NCI-H128 (cell line): ENCODE measurements around the gene ABI2.
"Not testable (repeated sequence)": the region's sequence is repeated elsewhere in the genome, so short reads cannot be mapped to it uniquely, and the experiment has no call there.

Source experiments
- DNase-seq: peaks from one replicate; lab custom pipeline; 2025; ENCODE audit not compliant: unreplicated experiment; lab: John Stamatoyannopoulos, UW

ABI2 gene

DNA sequence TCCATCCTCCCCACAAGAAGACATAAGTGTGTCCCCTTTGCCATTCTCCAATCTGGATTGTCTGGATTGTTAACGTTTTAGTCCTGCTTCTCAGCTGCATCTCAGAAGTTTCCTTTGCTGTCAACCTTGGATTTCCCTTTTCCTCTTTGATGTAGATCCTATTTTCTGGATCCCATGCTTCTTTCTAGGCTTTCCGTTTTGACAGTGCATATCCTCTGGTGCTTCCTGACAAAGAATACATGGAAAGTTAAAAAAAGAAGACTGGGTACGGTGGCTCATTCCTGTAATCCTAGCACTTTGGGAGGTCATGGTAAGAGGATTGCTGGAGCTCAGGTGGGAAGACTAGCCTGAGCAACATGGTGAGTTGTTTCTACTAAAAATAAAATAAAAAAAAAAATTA, 26.8 kb downstream of the ABI2 start:
- DNase-seq, result no peak

DNA sequence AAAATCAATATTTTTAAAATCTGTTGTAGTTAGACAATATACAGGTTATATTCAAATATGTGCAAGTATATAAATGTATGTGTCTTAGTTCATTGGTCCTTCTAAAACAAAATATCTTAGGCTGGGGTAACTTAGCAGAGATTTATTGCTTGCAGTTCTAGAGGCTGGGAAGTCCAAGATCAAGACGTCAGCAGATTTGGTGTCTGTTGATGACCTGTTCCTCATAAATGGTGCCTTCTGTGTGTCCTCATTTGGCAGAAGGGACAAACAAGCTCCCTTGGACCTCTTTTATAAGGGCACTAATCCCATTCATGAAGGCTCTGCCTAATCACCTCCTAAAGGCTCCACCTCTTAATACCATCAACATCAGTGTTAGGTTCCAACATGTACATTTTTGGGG, 31.3 kb downstream of the ABI2 start:
- DNase-seq, result no peak

DNA sequence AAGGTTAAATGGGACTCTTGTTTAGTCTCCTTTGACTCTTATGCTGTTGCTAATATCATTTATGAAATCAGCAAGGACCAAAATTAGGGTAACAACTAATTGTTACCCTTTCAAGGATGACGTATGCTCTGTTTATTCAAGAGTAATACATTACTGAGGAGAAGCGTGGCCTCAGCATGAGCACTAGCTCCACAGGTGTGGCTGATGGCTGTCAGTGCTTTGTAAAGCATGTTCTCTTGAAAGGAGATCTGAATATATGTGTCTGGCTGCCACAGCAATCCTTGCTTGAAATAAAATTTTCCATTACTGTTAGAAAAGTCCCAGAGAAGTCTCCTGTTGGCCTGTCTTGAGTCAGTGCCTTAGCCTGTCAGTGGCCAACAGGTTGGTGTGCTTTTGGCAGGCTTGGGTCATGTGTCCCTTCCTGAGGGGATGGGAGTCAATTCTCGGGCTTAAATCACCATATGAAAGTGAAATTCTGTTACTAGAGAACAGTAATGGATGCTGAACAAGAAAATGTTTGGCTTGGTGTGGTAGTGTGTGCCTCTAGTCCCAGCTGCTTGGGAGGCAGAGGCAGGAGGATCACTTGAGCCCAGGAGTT, 32.7 kb downstream of the ABI2 start:
- no peak for DNase-seq

DNA sequence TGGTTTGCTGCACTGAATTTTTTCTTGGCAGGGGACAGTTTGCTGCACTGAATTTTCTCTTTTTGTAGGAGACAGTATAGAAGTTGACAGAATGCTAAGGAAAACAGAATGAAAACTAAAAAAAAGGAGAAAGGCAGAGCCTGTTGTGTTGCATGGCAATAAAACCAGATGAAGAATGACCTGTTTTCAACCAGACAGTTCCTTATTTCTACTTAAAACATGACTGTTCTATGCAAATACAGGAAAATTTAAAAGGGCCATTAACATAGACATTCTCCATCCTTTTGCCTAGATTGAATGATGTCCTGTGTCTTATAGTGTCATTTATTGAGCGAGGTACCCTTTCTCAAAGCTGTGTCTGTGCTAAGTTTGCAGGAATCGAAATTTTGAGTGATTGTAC, 33.3 kb downstream of the ABI2 start:
- no peak for DNase-seq

DNA sequence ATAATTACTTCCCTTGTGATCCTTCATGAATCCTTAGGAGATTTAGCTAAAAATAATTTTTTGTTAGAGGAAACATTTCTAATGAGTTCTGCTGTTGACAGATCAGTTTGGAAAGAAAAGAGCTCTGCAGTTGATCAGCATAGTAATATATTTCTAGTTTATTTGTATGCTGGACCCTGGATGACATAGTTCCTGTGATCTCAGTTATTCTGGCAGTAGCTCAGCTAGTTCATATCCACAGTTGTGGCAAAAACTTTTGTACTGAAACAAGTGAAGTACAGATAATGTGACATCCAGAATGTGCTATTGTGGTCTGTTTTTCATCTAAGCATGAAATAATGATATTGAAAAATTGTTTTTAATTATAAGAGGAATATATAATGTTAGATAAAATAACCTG, 33.7 kb downstream of the ABI2 start:
- DNase-seq, result no peak

DNA sequence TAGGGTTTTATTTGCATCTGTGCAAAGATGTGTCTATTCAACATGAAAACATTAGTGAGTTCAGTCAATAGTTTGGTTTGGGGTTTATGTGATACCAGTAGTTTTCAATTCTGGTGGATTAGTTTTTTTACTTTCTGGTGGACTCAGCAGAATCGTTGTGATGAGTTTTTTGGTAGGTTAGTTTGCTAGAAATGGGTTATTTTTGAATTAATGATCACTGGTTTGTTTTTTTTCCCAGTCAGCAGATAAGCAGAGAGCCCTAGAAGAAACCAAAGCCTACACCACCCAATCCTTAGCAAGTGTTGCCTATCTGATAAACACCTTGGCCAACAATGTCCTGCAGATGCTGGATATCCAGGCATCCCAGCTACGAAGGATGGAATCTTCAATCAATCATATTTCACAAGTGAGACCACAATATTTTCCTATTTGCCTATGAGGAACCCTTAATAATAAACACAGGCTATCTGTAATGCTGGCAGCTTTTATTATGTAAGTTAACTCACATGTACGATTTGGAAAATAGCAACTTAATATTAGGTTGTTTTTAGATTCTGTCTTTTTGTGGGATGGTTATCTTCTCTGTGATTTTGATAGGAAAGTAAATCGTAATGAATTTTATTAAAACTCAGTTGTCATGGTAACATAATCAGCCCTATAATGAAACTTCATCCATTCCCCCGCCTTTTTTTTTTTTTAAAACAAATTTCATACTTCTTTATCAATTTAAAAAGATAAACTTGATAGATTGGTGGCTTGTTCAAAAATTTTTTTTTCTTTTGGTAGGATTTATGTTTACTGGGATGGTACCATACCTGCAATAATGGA, 38.7 kb downstream of the ABI2 start:
- no peak for DNase-seq

DNA sequence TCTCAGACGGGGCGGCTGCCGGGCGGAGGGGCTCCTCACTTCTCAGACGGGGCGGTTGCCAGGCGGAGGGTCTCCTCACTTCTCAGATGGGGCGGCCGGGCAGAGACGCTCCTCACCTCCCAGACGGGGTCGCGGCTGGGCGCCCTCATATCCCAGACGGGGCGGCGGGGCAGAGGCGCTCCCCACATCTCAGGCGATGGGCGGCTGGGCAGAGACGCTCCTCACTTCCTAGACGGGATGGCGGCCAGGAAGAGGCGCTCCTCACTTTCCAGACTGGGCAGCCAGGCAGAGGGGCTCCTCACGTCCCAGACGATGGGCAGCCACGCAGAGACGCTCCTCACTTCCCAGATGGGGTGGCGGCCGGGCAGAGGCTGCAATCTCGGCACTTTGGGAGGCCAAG, 44.5 kb downstream of the ABI2 start:
- not testable (repeated sequence) for DNase-seq

DNA sequence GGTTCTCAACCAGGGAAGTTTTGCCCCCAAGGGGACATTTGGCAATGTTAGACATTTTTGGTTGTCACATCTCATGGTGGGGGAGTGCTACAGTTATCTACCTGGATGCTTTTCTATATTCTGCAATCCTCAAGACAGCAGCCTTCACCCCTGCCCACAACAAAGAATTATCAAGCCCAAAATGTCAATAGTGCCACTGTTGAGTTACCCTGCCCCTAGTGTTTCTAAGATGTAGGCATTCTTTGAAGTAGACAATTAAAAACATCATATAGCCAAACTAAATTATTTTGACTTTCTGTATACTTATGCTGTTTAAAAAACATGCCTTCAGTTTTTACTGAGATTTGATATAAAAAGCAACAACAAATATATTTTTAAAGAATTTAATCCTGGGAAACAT, 48.0 kb downstream of the ABI2 start:
- DNase-seq, result no peak

DNA sequence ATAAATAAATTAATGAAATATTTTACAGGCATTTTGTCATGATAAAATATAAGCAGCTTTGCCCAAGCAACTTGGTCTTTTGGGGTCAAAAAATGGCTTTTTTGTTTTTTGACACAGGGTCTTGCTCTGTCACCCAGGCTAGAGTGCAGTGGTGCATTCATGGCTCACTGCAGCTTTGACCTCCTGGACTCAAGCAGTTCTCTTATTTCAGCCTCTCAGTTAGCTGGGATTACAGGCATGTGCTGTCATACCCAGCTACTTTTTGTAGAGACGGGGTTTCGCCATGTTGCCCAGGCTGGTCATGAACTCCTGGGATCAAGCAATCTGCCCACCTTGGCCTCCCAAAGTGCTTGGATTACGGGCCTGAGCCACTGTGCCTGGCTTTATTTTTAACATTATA, 51.0 kb downstream of the ABI2 start:
- no peak for DNase-seq

DNA sequence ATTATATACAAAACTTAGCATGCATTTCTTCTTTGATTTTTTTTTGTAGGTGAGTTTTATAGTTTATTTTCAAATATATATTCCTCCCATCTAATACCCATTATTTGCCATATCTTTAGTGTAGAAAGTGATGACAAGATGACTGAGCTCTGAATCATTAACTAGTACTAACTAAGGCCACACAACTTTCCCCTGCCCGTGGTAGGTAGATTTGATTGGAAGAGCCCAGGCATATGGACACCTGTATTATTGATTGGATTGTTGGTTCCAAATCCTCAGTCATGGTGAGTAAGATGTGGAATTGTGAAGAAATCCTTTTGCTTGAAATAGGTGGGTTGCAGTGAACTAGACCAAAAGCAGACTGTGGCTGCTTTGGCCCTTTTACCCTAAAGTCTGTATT, 54.8 kb downstream of the ABI2 start:
- DNase-seq, result no peak

DNA sequence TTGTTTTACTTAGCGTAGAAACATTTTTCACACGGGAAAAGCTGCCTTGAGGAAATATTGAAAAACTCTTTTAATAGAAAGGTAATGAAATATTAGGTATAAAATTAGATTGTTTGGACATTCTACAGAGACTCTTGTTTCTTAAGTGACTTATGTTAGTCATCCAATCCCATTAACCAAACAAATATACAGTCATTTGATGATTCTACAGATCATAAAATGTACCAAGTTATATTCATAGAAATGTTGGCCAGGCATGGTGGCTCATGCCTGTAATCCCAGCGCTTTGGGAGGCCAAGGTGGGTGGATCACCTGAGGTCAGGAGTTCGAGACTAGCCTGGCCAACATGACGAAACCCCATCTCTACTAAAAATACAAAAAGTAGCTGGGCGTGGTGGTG, 60.0 kb downstream of the ABI2 start:
- not testable (repeated sequence) for DNase-seq

DNA sequence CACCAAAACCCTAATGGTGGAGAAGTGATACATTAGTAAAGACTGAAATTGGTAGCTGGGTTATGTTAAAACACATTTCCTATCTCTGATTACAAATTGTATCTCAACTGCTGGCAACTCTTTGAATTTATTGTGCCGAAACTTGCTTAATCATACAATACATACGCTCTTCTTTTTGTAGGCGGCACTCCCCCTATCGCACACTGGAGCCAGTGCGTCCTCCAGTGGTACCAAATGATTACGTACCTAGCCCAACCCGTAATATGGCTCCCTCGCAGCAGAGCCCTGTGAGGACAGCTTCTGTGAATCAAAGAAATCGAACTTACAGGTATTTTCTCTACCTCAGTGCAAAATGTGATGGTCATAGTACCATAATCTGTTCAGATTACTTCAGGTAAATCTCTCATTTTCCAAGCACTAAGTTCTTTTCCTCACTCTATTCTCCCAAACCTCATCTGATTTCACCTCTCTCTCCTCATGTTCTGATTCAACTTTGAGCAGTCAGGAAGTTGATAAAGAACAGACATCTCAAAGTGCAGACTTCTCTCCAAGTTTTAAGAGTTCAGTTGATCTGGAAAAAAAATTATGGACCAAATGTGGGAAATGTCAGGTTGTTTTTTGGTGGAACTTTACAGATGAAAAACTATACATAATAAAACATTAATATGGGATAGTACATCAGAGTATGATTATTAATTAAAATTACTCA, 66.5 kb downstream of the ABI2 start:
- DNase-seq, result no peak

DNA sequence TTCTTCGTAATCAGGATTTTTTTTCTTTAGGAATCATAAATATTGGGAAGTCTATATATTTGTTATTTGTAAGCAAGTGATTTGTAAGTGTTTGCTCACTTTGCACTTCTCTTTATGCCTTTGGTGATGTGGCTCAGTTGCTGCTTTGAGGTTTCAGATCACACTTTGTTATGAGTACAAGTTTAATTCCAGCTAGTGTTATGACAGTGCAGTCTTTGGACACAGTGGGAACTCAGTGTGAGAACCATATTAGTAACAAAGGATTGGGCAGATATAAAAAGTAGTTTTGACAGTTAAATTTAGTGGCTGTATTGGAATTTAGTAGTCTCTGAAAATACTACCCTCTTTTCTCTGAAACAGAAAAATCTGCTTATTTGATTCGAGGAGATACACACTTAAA, 67.7 kb downstream of the ABI2 start:
- DNase-seq, result no peak

DNA sequence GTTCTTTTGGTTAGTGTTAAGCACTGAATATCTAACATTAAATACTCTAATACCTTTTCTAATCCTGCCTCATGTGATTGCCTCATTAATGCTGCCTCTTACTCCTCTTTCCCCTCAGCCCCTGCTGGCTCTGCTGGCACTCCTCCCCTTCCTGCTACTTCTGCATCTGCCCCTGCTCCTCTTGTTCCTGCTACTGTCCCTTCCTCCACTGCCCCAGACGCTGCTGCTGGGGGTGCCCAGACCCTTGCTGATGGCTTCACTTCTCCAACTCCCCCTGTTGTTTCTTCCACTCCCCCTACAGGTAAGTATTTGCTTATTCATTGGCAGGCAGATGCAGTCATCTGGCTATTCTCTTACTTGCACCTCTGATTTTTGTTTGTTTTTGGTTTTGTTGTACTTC, 68.5 kb downstream of the ABI2 start:
- DNase-seq, result no peak

DNA sequence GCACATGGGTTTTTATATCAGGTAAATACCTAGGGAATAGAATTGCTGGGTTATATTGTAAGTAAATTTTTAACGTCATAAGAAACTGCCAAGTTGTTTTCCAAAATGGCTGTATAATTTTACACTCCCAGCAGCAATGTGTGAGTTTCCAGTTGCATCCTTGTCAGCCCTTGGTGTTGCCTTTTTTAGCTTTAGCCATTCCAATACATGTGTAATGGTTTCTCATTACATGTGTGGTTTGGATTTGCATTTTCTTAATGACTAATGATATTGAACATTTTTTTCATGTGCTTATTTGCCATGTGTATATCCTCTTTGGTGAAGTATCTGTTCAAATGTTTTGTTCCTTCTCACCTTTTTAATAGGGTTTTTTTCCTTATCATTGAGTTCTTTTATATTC, 70.8 kb downstream of the ABI2 start:
- no peak for DNase-seq

DNA sequence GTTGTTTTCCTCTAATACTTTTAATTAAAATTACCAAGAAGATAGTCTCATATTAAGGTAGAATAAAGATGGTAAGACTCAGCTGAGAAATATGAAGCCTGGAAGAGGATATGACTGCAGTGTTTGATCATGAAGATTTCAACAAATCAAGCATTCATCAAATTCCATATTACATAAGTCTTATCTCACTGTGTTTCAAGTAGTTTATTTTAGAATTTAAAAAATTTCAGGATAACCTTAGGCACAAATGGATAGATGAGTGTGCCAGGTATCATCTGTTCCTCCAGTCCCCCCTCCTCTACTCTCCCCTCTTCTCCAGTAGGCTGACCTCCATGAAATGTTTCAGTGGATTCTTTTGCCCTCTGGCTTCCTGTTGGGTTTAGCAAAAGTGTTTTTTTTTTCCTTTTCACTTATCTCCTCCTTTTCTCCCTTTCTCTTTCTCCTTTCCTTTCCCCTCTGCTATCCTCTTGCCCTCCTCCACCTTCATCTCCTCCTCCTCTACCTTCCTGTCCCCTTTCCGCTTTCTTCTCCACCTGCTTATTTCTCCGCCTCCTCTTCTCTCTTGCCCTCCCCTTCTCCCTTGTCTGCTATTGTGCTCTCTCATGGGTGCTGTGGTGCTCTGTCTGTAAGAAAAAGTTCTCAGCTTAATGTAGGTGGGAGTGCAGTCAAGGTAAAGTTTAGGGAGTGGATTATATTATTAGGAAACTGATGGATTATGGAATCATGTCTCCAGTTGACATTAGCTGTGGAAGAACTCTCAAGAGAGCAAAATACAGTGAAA, 72.8 kb downstream of the ABI2 start:
- DNase-seq, result no peak

DNA sequence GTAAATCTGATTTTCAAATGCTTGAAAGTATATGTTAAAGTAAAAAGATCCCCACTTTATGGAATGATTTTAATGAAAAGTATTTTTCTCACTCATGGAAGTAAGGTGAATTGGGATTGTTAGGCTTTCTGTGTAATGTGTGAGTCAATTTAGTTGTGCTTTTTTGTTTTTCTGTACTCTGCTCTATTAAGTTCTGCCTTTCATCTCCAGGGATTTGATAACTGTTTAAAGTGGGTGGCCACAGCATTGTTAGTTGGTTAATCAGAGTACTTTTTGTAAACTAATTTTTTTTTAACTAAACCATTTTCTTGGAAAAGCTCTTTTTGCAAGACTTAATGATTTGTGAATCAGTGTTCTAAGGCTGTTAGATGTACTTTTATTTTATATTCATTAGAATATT, 76.8 kb downstream of the ABI2 start:
- no peak for DNase-seq

DNA sequence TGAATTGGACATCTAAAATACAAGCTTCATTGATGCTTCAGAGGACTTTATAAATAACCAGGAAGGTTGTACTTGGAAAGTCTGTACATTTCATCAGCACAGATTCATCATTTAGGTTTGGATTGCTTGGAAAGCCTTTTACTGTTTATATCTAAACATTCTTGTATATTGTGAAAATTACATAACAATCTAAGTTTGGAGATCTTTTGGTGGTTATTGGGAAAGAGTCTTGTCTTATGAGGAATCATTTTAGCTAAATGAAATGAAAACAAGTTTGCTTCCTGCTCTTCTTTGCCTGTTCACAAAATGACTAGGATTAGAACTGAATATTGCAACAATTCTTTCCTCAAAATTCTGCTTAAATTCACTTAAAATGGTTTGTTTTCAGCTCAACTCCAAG, 79.3 kb downstream of the ABI2 start:
- no peak for DNase-seq

DNA sequence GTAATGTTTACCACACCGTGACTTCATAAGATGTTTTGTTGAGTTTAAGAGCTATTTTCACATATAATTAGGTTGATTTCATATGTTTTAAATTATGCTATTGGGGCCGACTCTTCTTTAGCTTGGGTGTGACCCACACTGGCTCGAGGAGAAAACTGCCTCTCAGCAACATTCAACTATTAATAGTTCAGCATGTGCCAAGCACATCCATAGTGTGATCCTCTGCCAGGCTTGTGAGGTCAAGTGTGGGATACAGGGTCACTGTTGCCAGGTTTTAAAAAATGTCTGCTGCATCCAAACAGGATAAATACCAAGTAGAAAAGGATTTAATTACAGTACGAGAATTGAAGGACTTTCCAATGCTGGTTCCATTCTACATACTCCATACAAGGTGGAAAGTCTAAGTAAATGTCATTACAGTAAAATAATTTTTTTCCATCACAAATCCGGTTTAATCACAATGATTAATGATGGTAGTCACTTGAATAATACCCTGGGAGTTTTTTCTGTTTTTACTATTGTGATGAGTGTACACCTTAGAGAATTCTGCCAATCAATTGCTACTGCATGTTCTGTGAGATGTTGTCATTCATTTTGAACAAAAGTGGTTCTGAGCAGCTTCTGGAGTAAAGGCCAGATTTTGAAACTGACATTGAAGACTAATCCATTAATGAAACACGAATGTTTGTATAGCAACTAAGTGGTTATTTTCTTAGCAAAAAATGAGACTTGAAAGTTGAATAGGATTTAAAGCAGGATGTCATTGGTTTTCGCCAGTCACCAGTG, 84.5 kb downstream of the ABI2 start:
- DNase-seq, result no peak

DNA sequence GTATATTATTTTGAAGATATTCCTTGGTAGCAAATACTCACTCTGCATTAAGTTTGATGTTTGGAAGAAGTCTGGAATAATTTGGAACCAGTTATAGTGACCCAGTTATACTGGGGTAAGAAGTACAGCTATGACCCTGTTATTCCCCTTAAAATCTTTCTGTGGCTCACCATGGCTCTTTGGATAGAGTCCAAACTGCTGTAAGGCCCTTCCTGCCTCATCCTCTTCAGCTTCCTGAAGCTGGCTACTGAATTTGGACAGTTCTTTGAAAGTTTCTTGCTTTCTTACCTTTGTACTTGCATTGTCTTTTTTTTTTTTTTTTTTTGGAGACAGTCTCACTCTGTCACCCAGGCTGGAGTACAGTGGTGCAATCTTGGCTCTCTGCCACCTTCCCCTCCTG, 85.6 kb downstream of the ABI2 start:
- DNase-seq, result no peak

DNA sequence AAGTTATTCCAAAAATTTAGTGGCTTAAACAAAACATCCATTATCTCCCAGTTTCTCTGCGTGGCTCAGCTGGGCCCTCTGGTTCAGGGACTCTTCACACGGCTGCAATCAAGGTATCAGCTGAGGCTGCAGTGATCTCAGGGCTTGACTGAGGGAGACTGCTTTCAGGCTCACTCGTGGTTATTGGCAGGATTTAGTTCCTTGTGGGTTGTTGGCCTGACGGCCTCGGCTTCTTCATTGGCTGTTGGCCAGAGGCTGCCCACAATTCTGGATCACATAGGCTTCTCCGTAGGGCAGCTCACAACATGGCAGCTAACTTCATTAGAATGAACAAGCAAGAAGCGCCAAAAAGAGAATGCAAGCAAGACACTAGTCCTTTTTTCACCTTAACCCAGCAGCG, 90.1 kb downstream of the ABI2 start:
- no peak for DNase-seq
